NCI-H748 treated with DMSO at 0.1 percent for 48 hours (cell line): ENCODE measurements around the gene STX8.
"Not testable (repeated sequence)": the region's sequence is repeated elsewhere in the genome, so short reads cannot be mapped to it uniquely, and the experiment has no call there.

ENCODE experiments used
- DNase-seq: peaks from one replicate; lab custom pipeline; 2025; lab: John Stamatoyannopoulos, UW

Gene STX8

GRCh38 chr17:9575381-9576101 is at the start of gene STX8:
Gene STX8 (minus strand): TSS chr17:9575820. CDS start chr17:9575808, 12 bp downstream.
- DNase-seq: peak; percentile 86

- no peak for DNase-seq
Observed at GRCh38 chr17:9622961-9623360, 47.3 kb upstream of the STX8 start.

GRCh38 chr17:9615486-9615885 is 39.9 kb upstream of the STX8 start:
- DNase-seq: no peak

GRCh38 chr17:9612006-9612405 is 36.4 kb upstream of the STX8 start:
- DNase-seq: no peak

- DNase-seq: no peak
Observed at GRCh38 chr17:9611557-9611956, 35.9 kb upstream of the STX8 start.

- not testable (repeated sequence) for DNase-seq
Observed at GRCh38 chr17:9607058-9607457, 31.4 kb upstream of the STX8 start.

- DNase-seq: no peak
Observed at GRCh38 chr17:9606453-9606852, 30.8 kb upstream of the STX8 start.

GRCh38 chr17:9604583-9604982 is 29.0 kb upstream of the STX8 start:
- not testable (repeated sequence) for DNase-seq

- no peak for DNase-seq
Observed at GRCh38 chr17:9598661-9599060, 23.0 kb upstream of the STX8 start.

- not testable (repeated sequence) for DNase-seq
Observed at GRCh38 chr17:9597638-9598037, 22.0 kb upstream of the STX8 start.

GRCh38 chr17:9594065-9594464 is 18.4 kb upstream of the STX8 start:
- DNase-seq: no peak

GRCh38 chr17:9587969-9588656 is 12.5 kb upstream of the STX8 start:
- DNase-seq: no peak

GRCh38 chr17:9577373-9577709 is 1.7 kb upstream of the STX8 start:
- no peak for DNase-seq

- peak; percentile 78 for DNase-seq
Observed at GRCh38 chr17:9576521-9577372, 1.1 kb upstream of the STX8 start, which contains the start of gene CFAP52. Gene CFAP52 (plus strand): TSS chr17:9576642. CDS start chr17:9576696, 54 bp downstream.

GRCh38 chr17:9571201-9571600 is 4.4 kb downstream of the STX8 start:
- DNase-seq: no peak

- no peak for DNase-seq
Observed at GRCh38 chr17:9568957-9569588, 6.5 kb downstream of the STX8 start.

GRCh38 chr17:9568004-9568403 is 7.6 kb downstream of the STX8 start:
- no peak for DNase-seq

- not testable (repeated sequence) for DNase-seq
Observed at GRCh38 chr17:9566739-9567138, 8.9 kb downstream of the STX8 start.

- DNase-seq: peak; percentile 74
Observed at GRCh38 chr17:9566067-9566466, 9.6 kb downstream of the STX8 start.

GRCh38 chr17:9564104-9564503 is 11.5 kb downstream of the STX8 start:
- no peak for DNase-seq

- no peak for DNase-seq
Observed at GRCh38 chr17:9557857-9558256, 17.8 kb downstream of the STX8 start.

- DNase-seq: no peak
Observed at GRCh38 chr17:9557161-9557755, 18.4 kb downstream of the STX8 start.
